ENCODE results near the gene MMRN1.

- TF ChIP-seq, protein P1, sequence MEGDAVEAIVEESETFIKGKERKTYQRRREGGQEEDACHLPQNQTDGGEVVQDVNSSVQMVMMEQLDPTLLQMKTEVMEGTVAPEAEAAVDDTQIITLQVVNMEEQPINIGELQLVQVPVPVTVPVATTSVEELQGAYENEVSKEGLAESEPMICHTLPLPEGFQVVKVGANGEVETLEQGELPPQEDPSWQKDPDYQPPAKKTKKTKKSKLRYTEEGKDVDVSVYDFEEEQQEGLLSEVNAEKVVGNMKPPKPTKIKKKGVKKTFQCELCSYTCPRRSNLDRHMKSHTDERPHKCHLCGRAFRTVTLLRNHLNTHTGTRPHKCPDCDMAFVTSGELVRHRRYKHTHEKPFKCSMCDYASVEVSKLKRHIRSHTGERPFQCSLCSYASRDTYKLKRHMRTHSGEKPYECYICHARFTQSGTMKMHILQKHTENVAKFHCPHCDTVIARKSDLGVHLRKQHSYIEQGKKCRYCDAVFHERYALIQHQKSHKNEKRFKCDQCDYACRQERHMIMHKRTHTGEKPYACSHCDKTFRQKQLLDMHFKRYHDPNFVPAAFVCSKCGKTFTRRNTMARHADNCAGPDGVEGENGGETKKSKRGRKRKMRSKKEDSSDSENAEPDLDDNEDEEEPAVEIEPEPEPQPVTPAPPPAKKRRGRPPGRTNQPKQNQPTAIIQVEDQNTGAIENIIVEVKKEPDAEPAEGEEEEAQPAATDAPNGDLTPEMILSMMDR (conservative IDR thresholded peaks at IDR 0.05) = no peak
- no peak for TF ChIP-seq EZH2 (IDR thresholded peaks at IDR 0.05; ENCODE audit: low read depth)
Observed at GRCh38 chr4:89876548-89876947, 18.1 kb upstream of the MMRN1 start.

All from PC-9 (cell line).